Astrocyte (in vitro differentiated cells and primary cell): ENCODE measurements around the gene CARD10.
"Not testable (repeated sequence)": the region's sequence is repeated elsewhere in the genome, so short reads cannot be mapped to it uniquely, and the experiment has no call there.

Experiments
- EZH2 ChIP-seq: IDR thresholded peaks from 2 replicates; pipeline ENCODE4 v1.6.1; 2012; ENCODE audit warnings: mild to moderate bottlenecking, low read length, inconsistent platforms; ENCODE audit not compliant: insufficient read depth
- TF ChIP-seq, protein P1 (sequence below): IDR thresholded peaks from 2 replicates; pipeline ENCODE4 v1.5.1; 2011; ENCODE audit warnings: low read depth, mild to moderate bottlenecking, inconsistent platforms, low read length, moderate library complexity; ENCODE audit not compliant: insufficient read depth

- TF ChIP-seq, protein P1, sequence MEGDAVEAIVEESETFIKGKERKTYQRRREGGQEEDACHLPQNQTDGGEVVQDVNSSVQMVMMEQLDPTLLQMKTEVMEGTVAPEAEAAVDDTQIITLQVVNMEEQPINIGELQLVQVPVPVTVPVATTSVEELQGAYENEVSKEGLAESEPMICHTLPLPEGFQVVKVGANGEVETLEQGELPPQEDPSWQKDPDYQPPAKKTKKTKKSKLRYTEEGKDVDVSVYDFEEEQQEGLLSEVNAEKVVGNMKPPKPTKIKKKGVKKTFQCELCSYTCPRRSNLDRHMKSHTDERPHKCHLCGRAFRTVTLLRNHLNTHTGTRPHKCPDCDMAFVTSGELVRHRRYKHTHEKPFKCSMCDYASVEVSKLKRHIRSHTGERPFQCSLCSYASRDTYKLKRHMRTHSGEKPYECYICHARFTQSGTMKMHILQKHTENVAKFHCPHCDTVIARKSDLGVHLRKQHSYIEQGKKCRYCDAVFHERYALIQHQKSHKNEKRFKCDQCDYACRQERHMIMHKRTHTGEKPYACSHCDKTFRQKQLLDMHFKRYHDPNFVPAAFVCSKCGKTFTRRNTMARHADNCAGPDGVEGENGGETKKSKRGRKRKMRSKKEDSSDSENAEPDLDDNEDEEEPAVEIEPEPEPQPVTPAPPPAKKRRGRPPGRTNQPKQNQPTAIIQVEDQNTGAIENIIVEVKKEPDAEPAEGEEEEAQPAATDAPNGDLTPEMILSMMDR, result not testable (repeated sequence)
- not testable (repeated sequence) for TF ChIP-seq EZH2
Observed at GRCh38 chr22:37468201-37468695, 51.0 kb downstream of the CARD10 start.
